DOHH2 (cell line): ENCODE results near the gene TBC1D10B.

ENCODE experiments used
- H3F3A ChIP-seq: fragments of 200-600 bp; sonication (generic), shearing (Covaris generic); 2 replicates; pipeline ENCODE4 v1.6.0; 2016; ENCODE audit warnings: antibody characterized with exemption, mild to moderate bottlenecking; ENCODE audit not compliant: control insufficient read depth, insufficient read depth
- H3K27ac ChIP-seq: fragments of 200-600 bp; sonication (generic); 2 replicates; pipeline ENCODE4 v1.5.1; 2014; ENCODE audit warnings: low read depth, mild to moderate bottlenecking, low read length, moderate library complexity
- H3K27me3 ChIP-seq: fragments of 200-600 bp; sonication (generic); 2 replicates; pipeline ENCODE4 v1.6.1; 2014; ENCODE audit warnings: mild to moderate bottlenecking, low read length, mixed read lengths; ENCODE audit not compliant: control insufficient read depth
- H3K36me3 ChIP-seq: fragments of 200-600 bp; sonication (generic); 2 replicates; pipeline ENCODE4 v1.6.1; 2014; ENCODE audit warnings: mild to moderate bottlenecking, low read length, moderate library complexity, mixed read lengths; ENCODE audit not compliant: control insufficient read depth
- H3K4me1 ChIP-seq: fragments of 200-600 bp; sonication (generic); 2 replicates; pipeline ENCODE4 v1.6.1; 2014; ENCODE audit warnings: mild to moderate bottlenecking, low read length, mixed read lengths; ENCODE audit not compliant: control insufficient read depth
- H3K4me2 ChIP-seq: fragments of 200-600 bp; sonication (generic); 2 replicates; pipeline ENCODE4 v1.6.0; 2014; ENCODE audit warnings: mild to moderate bottlenecking, low read length, moderate library complexity
- H3K4me3 ChIP-seq: fragments of 200-600 bp; sonication (generic); 2 replicates; pipeline ENCODE4 v1.5.1; 2014; ENCODE audit warnings: mild to moderate bottlenecking, low read length, mixed read lengths
- H3K79me2 ChIP-seq: fragments of 200-600 bp; sonication (generic); 2 replicates; pipeline ENCODE4 v1.6.1; 2014; ENCODE audit warnings: mild to moderate bottlenecking, low read length, mixed read lengths; ENCODE audit not compliant: control insufficient read depth
- H3K9me2 ChIP-seq: fragments of 200-600 bp; sonication (generic); replicated peaks from 2 replicates; pipeline ENCODE4 v1.6.1; 2014; ENCODE audit warnings: mild to moderate bottlenecking, low read length, mixed read lengths; ENCODE audit not compliant: control insufficient read depth
- H3K9me3 ChIP-seq: fragments of 200-600 bp; sonication (generic); 2 replicates; pipeline ENCODE4 v1.6.1; 2014; ENCODE audit warnings: antibody characterized with exemption, low read length, mixed read lengths; ENCODE audit not compliant: control insufficient read depth, insufficient read depth
- H4K20me1 ChIP-seq: fragments of 200-600 bp; sonication (generic); 2 replicates; pipeline ENCODE4 v1.6.0; 2014; ENCODE audit warnings: low read depth, mild to moderate bottlenecking, antibody characterized with exemption, low read length, moderate library complexity; ENCODE audit not compliant: control insufficient read depth, insufficient read depth
- EZH2phosphoT487 ChIP-seq: fragments of 200-600 bp; sonication (generic); IDR thresholded peaks from 2 replicates; pipeline ENCODE4 v1.6.1; 2017; ENCODE audit warnings: borderline replicate concordance, mild to moderate bottlenecking, antibody characterized with exemption, low read length, moderate library complexity, mixed read lengths
- TF ChIP-seq, protein P1 (sequence below): fragments of 200-600 bp; sonication (generic); IDR thresholded peaks from one replicate; pipeline ENCODE4 v1.5.1; 2014; ENCODE audit warnings: antibody characterized with exemption, mild to moderate bottlenecking, low read depth, low read length; ENCODE audit not compliant: poor library complexity, severe bottlenecking

The TBC1D10B gene

DNA sequence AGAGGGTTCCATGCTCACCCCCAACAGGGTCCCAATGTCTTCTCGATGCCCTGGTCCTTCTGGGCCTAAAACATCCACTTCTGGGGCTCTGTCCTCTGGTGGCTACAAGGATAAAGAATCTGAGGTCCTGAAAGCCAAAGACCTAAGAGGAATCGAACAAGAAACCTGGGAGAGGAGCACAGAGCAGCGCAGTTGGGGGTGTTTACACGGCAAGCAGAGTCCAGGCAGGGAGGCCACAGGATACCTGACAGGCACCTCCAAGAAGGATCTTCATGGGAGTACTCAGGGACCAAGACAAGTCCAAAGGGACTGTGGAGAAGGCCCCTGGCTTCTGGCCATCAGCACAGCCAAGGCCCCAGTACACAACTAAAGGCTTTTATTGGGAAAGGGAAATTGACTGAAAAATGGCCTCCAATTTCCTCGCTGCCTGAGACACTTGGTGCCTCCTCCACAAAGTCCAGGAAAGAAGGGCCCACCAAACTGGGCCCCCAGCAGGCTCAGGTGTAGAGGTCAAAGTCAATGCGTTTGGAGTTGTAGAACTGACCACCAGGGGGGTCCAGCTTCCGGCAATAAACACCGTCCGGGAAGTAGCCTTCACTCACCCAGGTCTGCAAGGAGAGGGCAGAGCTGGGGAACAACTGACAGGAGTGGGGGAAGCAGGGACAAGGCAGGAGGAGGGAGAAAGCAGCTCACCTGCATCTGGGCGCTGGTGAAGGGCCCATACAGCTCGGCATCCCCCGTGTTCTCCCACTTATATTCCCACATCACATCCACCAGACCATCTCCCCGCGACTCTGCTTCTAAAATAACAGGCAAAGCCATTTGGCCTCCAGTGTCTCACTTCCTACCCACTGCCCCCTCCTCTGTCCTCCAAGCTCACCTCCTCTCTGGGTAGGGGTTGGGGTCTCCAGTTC, 17.5 kb downstream of the TBC1D10B start:
- H3K27ac ChIP-seq, result peak overlapping the region; percentile 93
- H3F3A ChIP-seq, result peaks cover 32% of the 10 kb centered on the region
- H3K79me2 ChIP-seq, result peaks cover 65% of the 10 kb centered on the region
- H4K20me1 ChIP-seq, result no peaks in the 10 kb centered on the region
- H3K4me1 ChIP-seq, result peaks cover 87% of the 10 kb centered on the region
- H3K4me2 ChIP-seq, result peak overlapping the region; percentile 86
- no peak for TF ChIP-seq EZH2phosphoT487
- TF ChIP-seq, protein P1, sequence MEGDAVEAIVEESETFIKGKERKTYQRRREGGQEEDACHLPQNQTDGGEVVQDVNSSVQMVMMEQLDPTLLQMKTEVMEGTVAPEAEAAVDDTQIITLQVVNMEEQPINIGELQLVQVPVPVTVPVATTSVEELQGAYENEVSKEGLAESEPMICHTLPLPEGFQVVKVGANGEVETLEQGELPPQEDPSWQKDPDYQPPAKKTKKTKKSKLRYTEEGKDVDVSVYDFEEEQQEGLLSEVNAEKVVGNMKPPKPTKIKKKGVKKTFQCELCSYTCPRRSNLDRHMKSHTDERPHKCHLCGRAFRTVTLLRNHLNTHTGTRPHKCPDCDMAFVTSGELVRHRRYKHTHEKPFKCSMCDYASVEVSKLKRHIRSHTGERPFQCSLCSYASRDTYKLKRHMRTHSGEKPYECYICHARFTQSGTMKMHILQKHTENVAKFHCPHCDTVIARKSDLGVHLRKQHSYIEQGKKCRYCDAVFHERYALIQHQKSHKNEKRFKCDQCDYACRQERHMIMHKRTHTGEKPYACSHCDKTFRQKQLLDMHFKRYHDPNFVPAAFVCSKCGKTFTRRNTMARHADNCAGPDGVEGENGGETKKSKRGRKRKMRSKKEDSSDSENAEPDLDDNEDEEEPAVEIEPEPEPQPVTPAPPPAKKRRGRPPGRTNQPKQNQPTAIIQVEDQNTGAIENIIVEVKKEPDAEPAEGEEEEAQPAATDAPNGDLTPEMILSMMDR, result peak; percentile 26
- H3K36me3 ChIP-seq, result peaks cover 75% of the 10 kb centered on the region
- H3K27me3 ChIP-seq, result no peaks in the 10 kb centered on the region
- peak overlapping the region; percentile 57 for H3K4me3 ChIP-seq
- H3K9me2 ChIP-seq, result no peaks in the 10 kb centered on the region
- no peaks in the 10 kb centered on the region for H3K9me3 ChIP-seq

DNA sequence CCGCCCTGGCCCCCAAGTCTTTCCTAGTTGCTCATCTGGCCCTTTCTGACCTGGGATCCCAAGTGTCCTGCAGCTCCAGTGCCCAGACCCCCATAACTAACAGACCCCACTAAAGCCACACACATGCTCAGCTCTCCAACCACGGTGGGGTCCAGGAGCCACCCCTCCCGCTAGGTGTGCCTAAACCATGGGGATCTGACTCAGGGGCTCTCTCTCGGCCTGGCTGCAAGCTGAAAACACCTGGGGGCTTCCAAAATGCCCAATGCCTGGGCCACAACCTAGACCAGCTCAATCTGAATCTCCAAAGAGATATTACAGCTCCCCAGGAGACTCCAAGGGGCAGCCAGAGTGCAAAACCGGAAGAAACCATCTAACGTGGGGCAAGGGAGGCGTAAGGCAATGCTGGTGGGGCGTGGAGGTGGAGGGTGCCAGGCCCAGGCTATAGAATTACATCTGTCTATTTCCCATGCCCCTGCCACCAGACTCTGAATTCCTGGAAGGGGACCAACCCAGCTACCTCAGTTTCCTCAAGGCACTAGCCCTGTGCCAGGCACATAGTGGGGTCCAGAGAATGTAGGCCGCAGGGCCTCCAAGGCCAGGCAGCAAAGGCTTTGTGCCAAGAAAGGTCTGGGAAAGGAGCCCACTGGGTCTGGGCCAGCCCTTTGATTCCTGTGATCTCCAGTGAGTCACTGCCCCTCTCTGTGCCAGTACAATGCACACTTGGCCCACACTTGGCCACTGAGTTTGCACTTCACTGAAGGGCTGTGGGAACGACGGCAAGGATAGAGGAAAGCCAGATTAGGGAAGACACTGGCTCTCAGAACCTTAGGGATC, 18.5 kb downstream of the TBC1D10B start:
- Histone ChIP-seq H3K9me3 (no peaks in the 10 kb centered on the region), H3K36me3 (peaks cover 70% of the 10 kb centered on the region), H3K27me3 (no peaks in the 10 kb centered on the region), H3K4me3 (peak overlapping the region; percentile 57), H3K27ac (peak overlapping the region; percentile 93), H3K9me2 (no peaks in the 10 kb centered on the region), H3K4me1 (peaks cover 84% of the 10 kb centered on the region), H3F3A (peaks cover 29% of the 10 kb centered on the region), H4K20me1 (no peaks in the 10 kb centered on the region), H3K4me2 (peak overlapping the region; percentile 78), H3K79me2 (peaks cover 62% of the 10 kb centered on the region)
- TF ChIP-seq, protein P1, result no peak
- no peak for TF ChIP-seq EZH2phosphoT487

DNA sequence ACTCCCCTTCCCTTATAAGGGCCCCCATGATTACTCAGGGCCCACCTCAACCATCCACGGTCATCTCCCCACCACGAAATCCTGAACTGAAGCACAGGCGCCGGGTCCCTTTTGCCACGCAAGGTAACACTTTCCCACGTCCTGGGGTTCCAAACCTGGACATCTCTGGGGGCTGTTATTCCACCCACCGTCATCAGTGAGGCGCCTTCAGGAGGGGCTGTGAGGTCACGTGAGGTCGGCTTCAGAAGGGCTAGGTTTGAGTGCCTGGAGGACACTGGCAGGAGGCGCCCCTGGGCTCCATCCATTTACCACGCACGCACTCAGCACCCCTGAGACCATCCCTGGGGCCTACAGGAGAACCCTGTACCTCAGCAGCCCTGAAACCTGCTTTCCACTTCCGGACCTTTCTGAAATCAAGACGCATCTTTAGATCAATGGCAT, 19.3 kb downstream of the TBC1D10B start:
- TF ChIP-seq EZH2phosphoT487, result no peak
- peaks cover 55% of the 10 kb centered on the region for H3K79me2 ChIP-seq
- peaks cover 29% of the 10 kb centered on the region for H3F3A ChIP-seq
- no peaks in the 10 kb centered on the region for H4K20me1 ChIP-seq
- H3K27me3 ChIP-seq, result no peaks in the 10 kb centered on the region
- peak overlapping the region; percentile 57 for H3K4me3 ChIP-seq
- H3K4me2 ChIP-seq, result peak overlapping the region; percentile 78
- H3K9me2 ChIP-seq, result no peaks in the 10 kb centered on the region
- H3K4me1 ChIP-seq, result peaks cover 76% of the 10 kb centered on the region
- H3K36me3 ChIP-seq, result peaks cover 63% of the 10 kb centered on the region
- H3K27ac ChIP-seq, result peak overlapping the region; percentile 93
- H3K9me3 ChIP-seq, result no peaks in the 10 kb centered on the region
